ENCODE measurements around the gene LPIN1.
"Not testable (repeated sequence)": the region's sequence is repeated elsewhere in the genome, so short reads cannot be mapped to it uniquely, and the experiment has no call there.

LPIN1 gene

GRCh38 chr2:11787991-11788390 lies 41.6 kb downstream of the LPIN1 start:
- DNase-seq: no peak

- DNase-seq: no peak
These were observed 42.2 kb downstream of the LPIN1 start for GRCh38 chr2:11788461-11789124.

DNA sequence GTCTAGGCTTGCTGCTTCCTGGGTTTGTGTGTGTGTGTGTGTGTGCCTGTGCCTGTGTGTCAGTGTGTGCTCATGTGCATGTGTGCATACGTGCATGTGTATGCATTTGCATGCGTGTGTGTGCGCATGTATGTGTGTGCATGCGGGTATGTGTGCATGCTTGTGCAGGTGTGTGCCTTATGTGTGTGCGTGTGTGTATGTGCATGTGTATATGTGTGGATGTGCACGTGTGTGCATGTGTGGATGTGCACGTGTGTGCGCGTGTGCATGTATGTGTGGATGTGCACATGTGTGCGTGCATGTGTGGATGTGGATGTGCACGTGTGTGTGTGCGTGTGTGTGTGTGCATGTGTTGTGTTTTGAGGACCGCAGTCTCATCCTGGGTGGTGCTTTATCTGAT lies 42.8 kb downstream of the LPIN1 start:
- DNase-seq: no peak

DNA sequence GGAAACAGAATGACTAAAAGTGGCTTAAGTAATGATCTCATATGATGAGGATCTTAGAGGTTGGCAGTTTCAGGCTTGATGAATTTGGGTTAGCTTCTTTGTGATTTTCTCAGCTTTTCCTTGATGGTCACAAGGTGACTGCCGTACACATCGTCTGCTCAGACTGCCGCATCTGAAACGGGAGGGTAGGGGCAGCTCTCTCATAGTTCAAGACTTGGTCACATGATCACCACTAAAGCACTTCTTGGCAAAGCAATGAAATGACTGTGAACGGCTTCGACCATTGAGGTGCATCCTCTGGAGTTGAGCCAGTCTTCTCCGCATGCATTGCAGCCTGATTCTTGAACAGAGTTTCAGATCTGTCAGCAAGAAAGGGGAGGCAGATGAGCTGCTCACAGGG lies 43.8 kb downstream of the LPIN1 start:
- no peak for DNase-seq

GRCh38 chr2:11795590-11795989 lies 49.2 kb downstream of the LPIN1 start:
- DNase-seq: no peak

GRCh38 chr2:11796190-11797171 lies 50.0 kb downstream of the LPIN1 start:
- DNase-seq: no peak

DNA sequence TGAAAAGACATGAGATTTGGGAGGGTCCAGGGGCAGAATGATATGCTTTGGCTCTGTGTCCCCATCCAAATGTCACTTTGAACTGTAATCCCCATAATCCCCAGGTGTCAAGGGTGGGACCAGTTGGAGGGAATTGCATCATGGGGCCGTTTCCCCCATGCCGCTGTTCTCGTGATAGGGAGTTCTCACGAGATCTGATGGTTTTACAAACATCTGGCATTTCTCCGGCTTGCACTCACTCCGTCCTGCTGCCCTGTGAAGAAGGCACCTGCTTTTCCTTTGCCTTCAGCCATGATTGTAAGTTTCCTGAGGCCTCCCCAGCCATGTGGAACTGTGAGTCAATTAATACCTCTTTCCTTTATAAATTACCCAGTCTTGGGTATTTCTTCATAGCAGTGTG lies 51.4 kb downstream of the LPIN1 start:
- no peak for DNase-seq

- DNase-seq: no peak
These were observed 52.4 kb downstream of the LPIN1 start for GRCh38 chr2:11798701-11799435.

GRCh38 chr2:11799826-11800225 lies 53.4 kb downstream of the LPIN1 start:
- DNase-seq: no peak

DNA sequence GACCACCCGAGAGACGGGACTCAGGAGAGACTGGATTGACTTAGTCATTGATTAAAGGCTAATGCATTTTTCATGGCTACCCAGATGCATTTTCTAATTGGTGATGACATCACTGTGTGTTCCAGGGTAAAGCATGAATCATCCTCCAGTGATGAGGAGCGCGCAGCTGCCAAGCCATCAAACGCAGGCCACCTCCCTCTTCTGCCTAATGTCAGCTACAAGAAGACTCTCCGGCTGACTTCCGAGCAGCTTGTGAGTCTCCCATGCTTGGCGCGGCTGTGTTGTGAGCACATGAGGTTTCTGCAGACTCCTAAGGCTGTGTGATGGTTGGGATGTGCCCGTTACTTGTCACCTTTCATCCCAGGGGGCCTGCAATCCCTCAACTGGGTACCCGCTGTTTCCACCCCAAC lies 56.4 kb downstream of the LPIN1 start:
- no peak for DNase-seq

DNA sequence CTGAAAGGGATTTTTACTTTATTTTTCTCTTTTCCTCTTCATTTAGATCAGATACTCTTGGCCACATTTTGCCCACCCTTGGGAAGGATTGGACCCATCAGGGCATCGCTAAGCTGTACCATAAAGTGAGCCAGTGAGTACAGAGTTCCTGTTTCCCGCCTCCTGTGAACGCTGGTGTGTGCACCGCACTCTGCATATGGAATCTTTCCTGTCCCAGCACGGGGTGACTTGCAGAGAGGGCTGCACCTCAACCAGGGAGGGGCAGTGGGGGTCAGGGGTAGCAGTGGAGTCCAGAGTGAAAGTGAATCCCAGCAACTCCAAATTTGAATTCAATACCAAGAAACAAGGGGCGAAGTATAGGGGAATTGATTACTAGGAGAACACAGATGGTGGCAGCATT lies 58.6 kb downstream of the LPIN1 start:
- DNase-seq: no peak

DNA sequence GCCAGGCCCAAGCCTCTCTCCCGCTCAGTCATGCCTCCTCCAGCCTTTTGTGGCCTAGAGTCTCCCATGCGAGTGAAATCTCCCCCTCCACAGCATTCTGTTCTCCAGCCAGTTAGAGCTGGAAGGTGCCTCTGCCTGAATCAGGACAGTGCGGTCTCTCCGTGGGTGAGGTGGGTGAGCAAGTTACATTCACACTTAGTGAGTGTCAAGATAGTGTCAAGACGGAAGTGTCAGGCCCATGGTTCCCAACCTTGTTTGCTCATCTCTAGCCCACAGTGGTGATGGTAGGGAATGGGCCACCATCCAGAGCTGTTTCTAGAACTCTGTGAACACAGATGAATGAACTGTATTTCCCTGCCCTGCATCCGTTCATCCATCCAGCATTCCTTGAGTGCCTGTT lies 59.5 kb downstream of the LPIN1 start:
- DNase-seq: no peak

DNA sequence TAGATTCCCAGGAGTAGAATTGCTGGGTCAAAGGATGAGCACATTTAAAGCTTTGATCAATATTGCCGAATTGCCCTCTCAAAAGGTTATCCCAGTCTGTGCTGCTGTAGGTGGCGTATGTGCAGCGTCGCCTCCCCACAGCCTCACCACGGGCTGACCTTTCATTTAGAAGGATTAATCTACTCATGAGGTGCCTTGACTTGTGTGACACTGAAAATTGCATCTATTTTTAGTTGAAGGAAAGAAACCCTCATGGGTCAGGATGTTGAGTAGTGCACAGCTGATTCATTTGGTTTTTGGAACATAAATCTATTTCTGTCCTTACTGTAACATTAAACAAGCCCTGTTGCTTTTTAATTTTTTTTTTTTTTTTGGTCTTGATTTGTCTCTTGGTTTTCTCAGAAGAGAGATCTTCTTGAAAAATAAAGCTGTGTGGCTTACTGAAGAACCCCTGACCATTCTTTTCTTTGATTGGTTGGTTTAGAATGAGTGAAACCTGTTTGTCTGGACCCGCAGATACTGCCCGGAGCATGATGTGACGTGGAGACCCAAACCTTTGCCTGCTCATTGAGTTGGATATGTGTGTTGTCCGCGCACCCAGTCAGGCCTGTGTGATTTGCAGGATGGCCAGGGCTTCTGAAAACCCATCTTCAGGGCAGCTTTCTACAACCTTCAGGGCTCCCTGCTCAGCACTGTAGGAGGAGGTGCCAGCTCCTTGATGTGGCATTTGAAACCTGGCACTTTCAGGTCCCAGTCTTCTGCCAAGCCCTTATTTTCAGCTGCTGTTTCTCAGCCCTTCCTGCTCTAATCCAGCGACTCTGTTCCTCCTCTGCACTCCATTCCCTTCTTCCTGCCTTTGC lies 61.0 kb downstream of the LPIN1 start:
- no peak for DNase-seq

DNA sequence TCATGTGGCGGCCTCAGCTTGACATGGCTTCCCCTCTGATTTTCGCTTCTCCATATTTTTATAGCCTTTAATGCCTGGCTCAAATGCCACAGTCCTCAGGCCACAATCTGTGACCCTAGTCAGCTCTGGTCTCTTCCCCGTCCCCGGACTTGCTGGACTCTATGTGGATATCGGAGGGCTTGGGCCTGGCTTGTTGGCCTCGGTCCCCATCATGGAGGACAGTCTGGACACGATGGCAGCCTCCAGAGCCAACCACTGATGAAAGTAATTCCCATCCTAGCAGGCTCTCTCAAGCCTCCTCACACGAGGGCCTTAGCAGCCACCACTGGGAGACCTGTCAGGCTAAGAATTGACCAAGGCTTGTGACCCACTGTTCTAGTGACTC lies 61.6 kb downstream of the LPIN1 start:
- DNase-seq: no peak

GRCh38 chr2:11809586-11810236 lies 63.3 kb downstream of the LPIN1 start:
- no peak for DNase-seq

- DNase-seq: no peak
These were observed 64.0 kb downstream of the LPIN1 start for GRCh38 chr2:11810237-11810977.

DNA sequence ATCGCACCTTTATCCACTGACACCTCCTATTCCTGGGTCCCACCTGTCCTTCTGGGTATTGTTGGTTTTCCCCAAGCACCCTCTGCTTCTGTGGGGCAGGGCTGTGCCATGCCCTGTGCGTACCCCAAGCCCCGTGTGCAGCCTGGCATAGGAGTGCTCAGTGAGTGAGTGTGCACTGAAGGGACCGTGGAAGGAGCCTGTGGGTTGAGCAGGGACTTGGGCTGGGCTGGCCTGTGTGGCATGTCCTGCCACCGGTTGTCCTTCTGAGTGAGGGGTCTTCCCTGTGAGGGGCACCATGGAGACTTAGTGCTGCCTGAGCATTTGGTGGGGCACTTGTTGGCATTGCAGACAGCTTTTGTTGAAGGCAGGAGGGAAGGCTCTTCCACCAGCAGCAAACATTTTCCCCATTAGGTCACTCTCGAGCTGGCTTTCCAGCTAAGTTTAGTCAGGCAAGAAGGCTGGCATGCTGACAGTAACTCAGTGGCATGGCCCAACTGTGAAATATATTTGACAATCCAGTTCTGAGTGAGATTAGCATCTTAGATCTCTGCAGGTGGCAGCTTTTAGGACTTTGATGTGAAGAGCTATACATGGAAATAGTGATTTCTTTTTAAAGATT lies 64.7 kb downstream of the LPIN1 start:
- DNase-seq: no peak

DNA sequence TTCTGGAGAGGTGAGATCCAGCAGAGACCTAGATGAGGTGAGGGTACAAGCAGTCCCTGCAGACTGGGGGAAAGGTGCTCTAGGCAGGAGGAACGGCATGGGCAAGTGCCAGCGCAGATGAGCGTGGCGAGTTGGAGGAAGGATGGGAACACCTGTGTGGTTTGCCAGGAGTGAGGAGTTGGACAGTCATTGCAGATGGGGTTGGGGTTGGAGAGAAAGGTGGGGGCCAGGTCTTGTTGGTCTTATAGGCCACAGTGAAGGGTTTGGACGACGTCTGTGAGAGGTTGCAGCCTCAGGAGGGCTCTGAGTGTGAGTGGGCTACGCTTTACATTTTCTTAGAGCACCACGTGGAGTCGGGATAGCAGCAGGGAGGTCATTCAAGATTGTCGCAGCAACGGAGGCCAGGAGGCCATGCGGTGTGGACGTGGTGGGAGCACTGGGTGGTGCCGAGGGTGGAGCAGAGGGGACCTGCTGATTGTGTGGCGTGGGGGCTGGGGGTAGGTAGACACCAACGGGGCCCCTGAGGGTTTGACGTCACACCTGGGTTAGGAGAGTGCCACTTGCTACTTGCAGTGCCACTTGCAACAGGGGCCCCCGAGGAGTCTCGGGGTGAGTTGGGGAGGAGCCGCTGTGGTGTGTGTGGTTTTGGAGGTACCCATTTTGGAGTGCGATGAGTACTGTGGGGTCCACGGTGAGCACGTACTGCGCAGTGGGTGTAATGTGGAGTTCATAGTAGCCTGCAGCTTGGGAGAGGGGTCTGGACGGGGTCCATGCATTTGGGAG lies 66.2 kb downstream of the LPIN1 start:
- no peak for DNase-seq

GRCh38 chr2:11813345-11813744 lies 66.9 kb downstream of the LPIN1 start:
- not testable (repeated sequence) for DNase-seq

- no peak for DNase-seq
These were observed 67.5 kb downstream of the LPIN1 start for GRCh38 chr2:11813951-11814350.

Measured in activated CD4-positive, alpha-beta T cell treated with anti-CD3 and anti-CD28 coated beads, Interleukin-2, Interleukin-6, amounts not matched to agents 100 ng/mL and 50 ng/mL, durations not matched to agents 16 hours and 8 hours (primary cell).